GM12878 (cell line): Measurements from ENCODE around the gene CHST5. TPM values are rescaled to one million over a fixed set of nuclear protein-coding genes. Genes with fewer than 3 reads are reported as not detected.
A peak's percentile ranks its signal among the peaks of the same experiment; 100 is the strongest.

Experiments
- EZH2 ChIP-seq: IDR thresholded peaks from 2 replicates; pipeline ENCODE4 v1.6.1; 2012; ENCODE audit warnings: low read depth, mild to moderate bottlenecking, control low read depth, inconsistent platforms, low read length, borderline replicate concordance; ENCODE audit not compliant: control insufficient read depth
- FOS ChIP-seq: IDR thresholded peaks from 3 replicates; pipeline ENCODE4 v1.6.1; 2011; ENCODE audit warnings: borderline replicate concordance; ENCODE audit not compliant: insufficient read length; ENCODE audit errors: extremely low read depth
- GABPA ChIP-seq: IDR thresholded peaks from 2 replicates; pipeline ENCODE4 v1.6.1; 2014; ENCODE audit warnings: antibody characterized with exemption, low read depth, mild to moderate bottlenecking, inconsistent platforms
- JUNB ChIP-seq: IDR thresholded peaks from 2 replicates; pipeline ENCODE4 v1.6.1; 2016; ENCODE audit warnings: antibody characterized with exemption, mild to moderate bottlenecking
- JUND ChIP-seq: IDR thresholded peaks from 2 replicates; pipeline ENCODE4 v1.6.1; 2012; ENCODE audit warnings: low read depth, mild to moderate bottlenecking, low read length, improper control_type of control experiment, moderate library complexity
- KAT2A ChIP-seq: conservative IDR thresholded peaks from 2 replicates; pipeline ENCODE4 v1.6.1; 2011; ENCODE audit warnings: low read depth, low read length; ENCODE audit not compliant: control insufficient read depth
- MXI1 ChIP-seq: fragments of 150-350 bp; IDR thresholded peaks from 2 replicates; pipeline ENCODE4 v1.6.1; 2011; ENCODE audit warnings: low read depth, mild to moderate bottlenecking, inconsistent platforms, low read length, improper control_type of control experiment
- NFYA ChIP-seq: IDR thresholded peaks from 2 replicates; pipeline ENCODE4 v1.6.1; 2011; ENCODE audit warnings: low read depth, mild to moderate bottlenecking, low read length, improper control_type of control experiment, borderline replicate concordance
- NRF1 ChIP-seq: conservative IDR thresholded peaks from 2 replicates; pipeline ENCODE4 v1.6.1; 2011; ENCODE audit warnings: mild to moderate bottlenecking, low read depth, low read length, improper control_type of control experiment
- POLR2A ChIP-seq: IDR thresholded peaks from 2 replicates; pipeline ENCODE4 v1.6.1; 2011; ENCODE audit warnings: low read depth, mild to moderate bottlenecking, low read length
- RAD21 ChIP-seq: IDR thresholded peaks from 2 replicates; pipeline ENCODE4 v1.6.1; 2011; ENCODE audit warnings: mild to moderate bottlenecking, low read depth, low read length, moderate library complexity; ENCODE audit not compliant: insufficient read depth
- RAD51 ChIP-seq: fragments of 450-650 bp; IDR thresholded peaks from 2 replicates; pipeline ENCODE4 v1.6.1; 2016; ENCODE audit warnings: moderate library complexity, mild to moderate bottlenecking, inconsistent platforms
- RB1 ChIP-seq: fragments of 450-650 bp; formaldehyde crosslinking; IDR thresholded peaks from 2 replicates; pipeline ENCODE4 v1.6.1; 2017; ENCODE audit warnings: mild to moderate bottlenecking, borderline replicate concordance
- SP1 ChIP-seq: IDR thresholded peaks from one replicate; pipeline ENCODE4 v1.6.1; 2011; ENCODE audit warnings: low read depth, low read length
- SREBF1 ChIP-seq: IDR thresholded peaks from 2 replicates; pipeline ENCODE4 v1.6.1; 2012; ENCODE audit warnings: mild to moderate bottlenecking, low read length
- polyA plus RNA-seq, 11 experiments: library from polyadenylated mRNA; depleted of rRNA in 4 of 11; unstranded in 6 of 11; stranded (reverse) in 5 of 11; fragments of >200 nt; fragmentation: Nextera tagmentation in 4 of 11; fragmentation: Illumina TruSeq in 1 of 11; extraction: Ambion mirVana in 4 of 11; extraction: Trizol in 1 of 11; gene quantifications; 1 replicate in 1 of 11; 2 replicates in 10 of 11; pipeline versions ENCODE4 v1.2.1 to v1.2.3, GENCODE V29; 2011 to 2016; ENCODE audit warnings: inconsistent platforms in 2 of 11, missing spikeins in 2 of 11, low read depth in 1 of 11
- total RNA-seq, 4 experiments: library from RNA; depleted of rRNA in 3 of 4; stranded (reverse); fragments of >200 nt in 3 of 4; fragmentation: Illumina TruSeq in 1 of 4; extraction: Trizol in 1 of 4; gene quantifications; 2 replicates each; pipeline versions ENCODE4 v1.2.1 to v1.2.3, GENCODE V29; 2013 to 2021
- TF ChIP-seq, protein P1 (sequence below): fragments of 450-650 bp; formaldehyde crosslinking; IDR thresholded peaks from 2 replicates; pipeline ENCODE4 v1.4.0; 2020; ENCODE audit warnings: mild to moderate bottlenecking, moderate library complexity
- TF ChIP-seq, protein P2 (sequence below): IDR thresholded peaks from 2 replicates; pipeline ENCODE4 v1.6.1; 2011; ENCODE audit warnings: borderline replicate concordance, low read depth, mild to moderate bottlenecking, moderate library complexity, mixed read lengths, low read length; ENCODE audit not compliant: insufficient read depth; ENCODE audit errors: extremely low read length
- TF ChIP-seq, protein P3 (sequence below): IDR thresholded peaks from 2 replicates; pipeline ENCODE4 v1.6.1; 2012; ENCODE audit warnings: low read length, inconsistent platforms
- TF ChIP-seq, protein P4 (sequence below): fragments of 150-350 bp; IDR thresholded peaks from 2 replicates; pipeline ENCODE4 v1.6.1; 2016; ENCODE audit warnings: low read depth, low read length
- TF ChIP-seq, protein P5 (sequence below): IDR thresholded peaks from 2 replicates; pipeline ENCODE4 v1.6.1; 2011; ENCODE audit warnings: low read depth, low read length, improper control_type of control experiment, borderline replicate concordance

Gene CHST5
- total and polyA plus RNA-seq, 10 of the 15 experiments (the other 5 are each of a cell fraction or from before 2014, with no cell fraction given): 0.04 to 0.43 (median 0.14) TPM; not detected in 6

DNA sequence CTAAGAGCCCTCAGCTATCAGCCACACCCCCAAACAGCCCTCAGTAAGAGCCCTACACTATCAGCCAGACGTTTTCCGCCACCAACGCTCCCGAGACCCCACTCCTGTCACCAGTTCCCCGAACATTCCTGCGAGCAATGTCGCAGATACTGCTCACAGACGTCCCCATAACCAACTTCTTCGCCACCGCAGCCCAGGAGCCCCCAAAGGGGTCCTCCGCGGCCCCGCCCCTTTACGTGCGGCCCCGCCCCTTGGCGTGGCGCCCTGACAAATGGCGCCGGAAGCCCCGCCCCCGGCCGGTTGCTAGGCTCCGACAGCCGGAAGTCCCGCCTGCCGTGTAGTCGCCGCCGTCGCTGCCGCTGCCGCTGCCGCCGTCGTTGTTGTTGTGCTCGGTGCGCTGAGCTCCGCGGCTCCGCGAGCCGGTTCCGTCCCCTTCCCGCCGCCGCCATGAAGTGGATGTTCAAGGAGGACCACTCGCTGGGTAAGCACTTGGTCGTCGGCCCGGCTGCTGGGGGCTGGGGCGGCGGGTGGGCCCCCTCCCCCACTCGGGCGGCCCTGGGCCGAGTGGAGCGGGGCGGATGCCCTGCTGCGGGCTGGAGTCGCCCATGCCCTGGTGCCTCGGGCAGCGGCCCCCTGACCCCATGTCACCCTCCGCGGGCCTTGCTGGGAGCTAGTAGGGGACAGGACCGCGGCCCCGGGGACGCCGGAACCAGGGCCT is 30.3 kb upstream of the CHST5 start, which contains the start of gene GABARAPL2 (continued):
- TF ChIP-seq, protein P1, sequence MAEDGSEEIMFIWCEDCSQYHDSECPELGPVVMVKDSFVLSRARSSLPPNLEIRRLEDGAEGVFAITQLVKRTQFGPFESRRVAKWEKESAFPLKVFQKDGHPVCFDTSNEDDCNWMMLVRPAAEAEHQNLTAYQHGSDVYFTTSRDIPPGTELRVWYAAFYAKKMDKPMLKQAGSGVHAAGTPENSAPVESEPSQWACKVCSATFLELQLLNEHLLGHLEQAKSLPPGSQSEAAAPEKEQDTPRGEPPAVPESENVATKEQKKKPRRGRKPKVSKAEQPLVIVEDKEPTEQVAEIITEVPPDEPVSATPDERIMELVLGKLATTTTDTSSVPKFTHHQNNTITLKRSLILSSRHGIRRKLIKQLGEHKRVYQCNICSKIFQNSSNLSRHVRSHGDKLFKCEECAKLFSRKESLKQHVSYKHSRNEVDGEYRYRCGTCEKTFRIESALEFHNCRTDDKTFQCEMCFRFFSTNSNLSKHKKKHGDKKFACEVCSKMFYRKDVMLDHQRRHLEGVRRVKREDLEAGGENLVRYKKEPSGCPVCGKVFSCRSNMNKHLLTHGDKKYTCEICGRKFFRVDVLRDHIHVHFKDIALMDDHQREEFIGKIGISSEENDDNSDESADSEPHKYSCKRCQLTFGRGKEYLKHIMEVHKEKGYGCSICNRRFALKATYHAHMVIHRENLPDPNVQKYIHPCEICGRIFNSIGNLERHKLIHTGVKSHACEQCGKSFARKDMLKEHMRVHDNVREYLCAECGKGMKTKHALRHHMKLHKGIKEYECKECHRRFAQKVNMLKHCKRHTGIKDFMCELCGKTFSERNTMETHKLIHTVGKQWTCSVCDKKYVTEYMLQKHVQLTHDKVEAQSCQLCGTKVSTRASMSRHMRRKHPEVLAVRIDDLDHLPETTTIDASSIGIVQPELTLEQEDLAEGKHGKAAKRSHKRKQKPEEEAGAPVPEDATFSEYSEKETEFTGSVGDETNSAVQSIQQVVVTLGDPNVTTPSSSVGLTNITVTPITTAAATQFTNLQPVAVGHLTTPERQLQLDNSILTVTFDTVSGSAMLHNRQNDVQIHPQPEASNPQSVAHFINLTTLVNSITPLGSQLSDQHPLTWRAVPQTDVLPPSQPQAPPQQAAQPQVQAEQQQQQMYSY: no peak
- TF ChIP-seq RAD21 (no peak), MXI1 (0 out of 2 replicates have a peak, but pooled peaks have one; percentile 64), FOS (no peak), NFYA (no peak), SP1 (no peak), RAD51 (no peak), KAT2A (no peak), RB1 (no peak), GABPA (peak; percentile 88), SREBF1 (no peak), NRF1 (no peak), EZH2 (no peak), JUNB (no peak), POLR2A (peak; percentile 85), JUND (no peak)
- TF ChIP-seq, protein P2, sequence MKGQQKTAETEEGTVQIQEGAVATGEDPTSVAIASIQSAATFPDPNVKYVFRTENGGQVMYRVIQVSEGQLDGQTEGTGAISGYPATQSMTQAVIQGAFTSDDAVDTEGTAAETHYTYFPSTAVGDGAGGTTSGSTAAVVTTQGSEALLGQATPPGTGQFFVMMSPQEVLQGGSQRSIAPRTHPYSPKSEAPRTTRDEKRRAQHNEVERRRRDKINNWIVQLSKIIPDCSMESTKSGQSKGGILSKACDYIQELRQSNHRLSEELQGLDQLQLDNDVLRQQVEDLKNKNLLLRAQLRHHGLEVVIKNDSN: no peak
- TF ChIP-seq, protein P3, sequence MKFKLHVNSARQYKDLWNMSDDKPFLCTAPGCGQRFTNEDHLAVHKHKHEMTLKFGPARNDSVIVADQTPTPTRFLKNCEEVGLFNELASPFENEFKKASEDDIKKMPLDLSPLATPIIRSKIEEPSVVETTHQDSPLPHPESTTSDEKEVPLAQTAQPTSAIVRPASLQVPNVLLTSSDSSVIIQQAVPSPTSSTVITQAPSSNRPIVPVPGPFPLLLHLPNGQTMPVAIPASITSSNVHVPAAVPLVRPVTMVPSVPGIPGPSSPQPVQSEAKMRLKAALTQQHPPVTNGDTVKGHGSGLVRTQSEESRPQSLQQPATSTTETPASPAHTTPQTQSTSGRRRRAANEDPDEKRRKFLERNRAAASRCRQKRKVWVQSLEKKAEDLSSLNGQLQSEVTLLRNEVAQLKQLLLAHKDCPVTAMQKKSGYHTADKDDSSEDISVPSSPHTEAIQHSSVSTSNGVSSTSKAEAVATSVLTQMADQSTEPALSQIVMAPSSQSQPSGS: no peak
- TF ChIP-seq, protein P4, sequence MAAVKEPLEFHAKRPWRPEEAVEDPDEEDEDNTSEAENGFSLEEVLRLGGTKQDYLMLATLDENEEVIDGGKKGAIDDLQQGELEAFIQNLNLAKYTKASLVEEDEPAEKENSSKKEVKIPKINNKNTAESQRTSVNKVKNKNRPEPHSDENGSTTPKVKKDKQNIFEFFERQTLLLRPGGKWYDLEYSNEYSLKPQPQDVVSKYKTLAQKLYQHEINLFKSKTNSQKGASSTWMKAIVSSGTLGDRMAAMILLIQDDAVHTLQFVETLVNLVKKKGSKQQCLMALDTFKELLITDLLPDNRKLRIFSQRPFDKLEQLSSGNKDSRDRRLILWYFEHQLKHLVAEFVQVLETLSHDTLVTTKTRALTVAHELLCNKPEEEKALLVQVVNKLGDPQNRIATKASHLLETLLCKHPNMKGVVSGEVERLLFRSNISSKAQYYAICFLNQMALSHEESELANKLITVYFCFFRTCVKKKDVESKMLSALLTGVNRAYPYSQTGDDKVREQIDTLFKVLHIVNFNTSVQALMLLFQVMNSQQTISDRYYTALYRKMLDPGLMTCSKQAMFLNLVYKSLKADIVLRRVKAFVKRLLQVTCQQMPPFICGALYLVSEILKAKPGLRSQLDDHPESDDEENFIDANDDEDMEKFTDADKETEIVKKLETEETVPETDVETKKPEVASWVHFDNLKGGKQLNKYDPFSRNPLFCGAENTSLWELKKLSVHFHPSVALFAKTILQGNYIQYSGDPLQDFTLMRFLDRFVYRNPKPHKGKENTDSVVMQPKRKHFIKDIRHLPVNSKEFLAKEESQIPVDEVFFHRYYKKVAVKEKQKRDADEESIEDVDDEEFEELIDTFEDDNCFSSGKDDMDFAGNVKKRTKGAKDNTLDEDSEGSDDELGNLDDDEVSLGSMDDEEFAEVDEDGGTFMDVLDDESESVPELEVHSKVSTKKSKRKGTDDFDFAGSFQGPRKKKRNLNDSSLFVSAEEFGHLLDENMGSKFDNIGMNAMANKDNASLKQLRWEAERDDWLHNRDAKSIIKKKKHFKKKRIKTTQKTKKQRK: no peak; the same call in 1 of the 2 replicates
- TF ChIP-seq, protein P5, sequence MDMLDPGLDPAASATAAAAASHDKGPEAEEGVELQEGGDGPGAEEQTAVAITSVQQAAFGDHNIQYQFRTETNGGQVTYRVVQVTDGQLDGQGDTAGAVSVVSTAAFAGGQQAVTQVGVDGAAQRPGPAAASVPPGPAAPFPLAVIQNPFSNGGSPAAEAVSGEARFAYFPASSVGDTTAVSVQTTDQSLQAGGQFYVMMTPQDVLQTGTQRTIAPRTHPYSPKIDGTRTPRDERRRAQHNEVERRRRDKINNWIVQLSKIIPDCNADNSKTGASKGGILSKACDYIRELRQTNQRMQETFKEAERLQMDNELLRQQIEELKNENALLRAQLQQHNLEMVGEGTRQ: no peak
